HCT116 (cell line): ENCODE results near the gene FSIP1. TPM values are rescaled to one million over a fixed set of nuclear protein-coding genes. Genes with fewer than 3 reads are reported as not detected.

Experiments used
- ATAC-seq: fragments of 200-7000 bp; cut with Tn5 transposase; 2 replicates; pipeline ENCODE4 v1.9.1; 2020; ENCODE audit warnings: mild to moderate bottlenecking, moderate library complexity
- BruUV-seq: library from RNA; stranded (reverse); fragments of 400-500 nt; replicated peaks from 2 replicates; lab custom pipeline; 2021; lab: Mats Ljungman, UMichigan
- CTCF ChIA-PET: fragments of 300-600 bp; sonication (Branson Sonifier 250); formaldehyde crosslinking; loops from one replicate; lab custom pipeline; 2021; ENCODE audit warnings: antibody characterized with exemption; lab: Charles Lee
- POLR2A ChIA-PET: fragments of 300-600, 350-600 bp; sonication (Branson Sonifier 250); formaldehyde crosslinking; loops from one replicate; lab custom pipeline; 2021; ENCODE audit warnings: antibody characterized with exemption; lab: Charles Lee
- RAD21 ChIA-PET, 2 experiments: fragments of 300-600 bp; sonication (Branson Sonifier 250); formaldehyde crosslinking; loops; one replicate each; lab custom pipeline; 2023; ENCODE audit warnings: low total read pairs in 2 of 2; ENCODE audit not compliant: uncharacterized antibody in 2 of 2, unreplicated experiment in 2 of 2, low non-redundant PET in 1 of 2; lab: Charles Lee
- DNase-seq: peaks from one replicate; pipeline ENCODE4 v3.0.0-alpha.2; 2010; ENCODE audit warnings: low read depth, low spot score
- H2AFZ ChIP-seq: fragments of 200-600 bp; shearing (Covaris generic), sonication (generic); 2 replicates; pipeline ENCODE4 v1.6.1; 2017; ENCODE audit warnings: low read depth, mixed run types, mixed read lengths, antibody characterized with exemption, low read length; ENCODE audit not compliant: poor library complexity, severe bottlenecking
- H3K27ac ChIP-seq: 2 replicates; pipeline ENCODE4 v1.5.1; 2012; ENCODE audit warnings: low read depth, low read length
- H3K27me3 ChIP-seq: fragments of 200-600 bp; sonication (generic); 2 replicates; pipeline ENCODE4 v1.6.1; 2016; ENCODE audit warnings: mixed run types, low read length, mixed read lengths; ENCODE audit not compliant: insufficient read depth
- H3K36me3 ChIP-seq, 2 experiments: fragments of 200-500 bp in 1 of 2; fragments of 200-600 bp in 1 of 2; sonication (Bioruptor generic) in 1 of 2; sonication (generic) in 1 of 2; 2 replicates each; pipeline versions ENCODE4 v1.5.1 to v1.6.1; 2014 to 2016; ENCODE audit warnings: low read length in 2 of 2, inconsistent platforms in 1 of 2, mixed read lengths in 1 of 2, mixed run types in 1 of 2; ENCODE audit not compliant: insufficient read depth in 2 of 2, control insufficient read depth in 1 of 2
- H3K4me1 ChIP-seq, 2 experiments: fragments of 200-600 bp in 1 of 2; sonication (generic) in 1 of 2; 2 replicates each; pipeline versions ENCODE4 v1.5.1 to v1.6.1; 2012 to 2017; ENCODE audit warnings: low read length in 2 of 2, inconsistent platforms in 1 of 2, mild to moderate bottlenecking in 1 of 2, mixed read lengths in 1 of 2, mixed run types in 1 of 2, moderate library complexity in 1 of 2; ENCODE audit not compliant: insufficient read depth in 2 of 2, control insufficient read depth in 1 of 2
- H3K4me2 ChIP-seq: fragments of 200-600 bp; sonication (generic); 2 replicates; pipeline ENCODE4 v1.6.1; 2017; ENCODE audit warnings: mixed run types, low read length, mixed read lengths
- H3K4me3 ChIP-seq, 2 experiments: fragments of 200-600 bp in 1 of 2; sonication (generic) in 1 of 2; replicated peaks in 1 of 2; 2 replicates each; pipeline ENCODE4 v1.5.1; 2011 to 2016; ENCODE audit warnings: low read length in 2 of 2, control low read depth in 1 of 2, low read depth in 1 of 2, mild to moderate bottlenecking in 1 of 2, mixed read lengths in 1 of 2, mixed run types in 1 of 2
- H3K79me2 ChIP-seq: fragments of 200-600 bp; sonication (generic); 2 replicates; pipeline ENCODE4 v1.6.1; 2017; ENCODE audit warnings: mild to moderate bottlenecking, mixed run types, low read length, moderate library complexity, mixed read lengths; ENCODE audit not compliant: insufficient read depth
- H3K9ac ChIP-seq: fragments of 200-600 bp; sonication (generic); 2 replicates; pipeline ENCODE4 v1.6.1; 2016; ENCODE audit warnings: low read length, mixed read lengths
- H3K9me2 ChIP-seq: fragments of 200-600 bp; sonication (generic), shearing (Covaris generic); 2 replicates; pipeline ENCODE4 v1.6.1; 2017; ENCODE audit warnings: mixed run types, mild to moderate bottlenecking, moderate library complexity; ENCODE audit not compliant: insufficient read depth
- H3K9me3 ChIP-seq, 2 experiments: fragments of 200-500 bp in 1 of 2; fragments of 200-600 bp in 1 of 2; sonication (Bioruptor generic) in 1 of 2; sonication (generic) in 1 of 2; 2 replicates each; pipeline ENCODE4 v1.6.1; 2014 to 2017; ENCODE audit warnings: low read length in 2 of 2, mixed read lengths in 2 of 2, inconsistent platforms in 1 of 2, low read depth in 1 of 2, mild to moderate bottlenecking in 1 of 2, mixed run types in 1 of 2, moderate library complexity in 1 of 2; ENCODE audit not compliant: control insufficient read depth in 1 of 2, insufficient read depth in 1 of 2
- H4K20me1 ChIP-seq: fragments of 200-600 bp; sonication (generic), shearing (Covaris generic); 2 replicates; pipeline ENCODE4 v1.6.1; 2017; ENCODE audit warnings: mixed run types, mild to moderate bottlenecking, moderate library complexity; ENCODE audit not compliant: insufficient read depth
- EGR1 ChIP-seq: IDR thresholded peaks from 2 replicates; pipeline ENCODE4 v1.6.1; 2012; ENCODE audit warnings: low read depth
- ELF1 ChIP-seq: IDR thresholded peaks from 2 replicates; pipeline ENCODE4 v1.6.1; 2012; ENCODE audit warnings: low read depth, borderline replicate concordance
- EZH2phosphoT487 ChIP-seq: fragments of 200-600 bp; IDR thresholded peaks from 2 replicates; pipeline ENCODE4 v1.6.1; 2018; ENCODE audit warnings: antibody characterized with exemption, borderline replicate concordance
- JUND ChIP-seq: IDR thresholded peaks from 2 replicates; pipeline ENCODE4 v1.6.1; 2012
- TCF7L2 ChIP-seq: IDR thresholded peaks from 2 replicates; pipeline ENCODE4 v1.7.0; 2011; ENCODE audit warnings: borderline replicate concordance, inconsistent platforms; ENCODE audit not compliant: insufficient read depth, insufficient read length; ENCODE audit errors: extremely low read depth
- YY1 ChIP-seq: IDR thresholded peaks from 2 replicates; pipeline ENCODE4 v1.6.1; 2011; ENCODE audit warnings: low read length, low read depth, moderate library complexity, mild to moderate bottlenecking; ENCODE audit not compliant: insufficient replicate concordance; ENCODE audit errors: extremely low read depth
- ZNF274 ChIP-seq: fragments of 200-500 bp; sonication (Bioruptor generic); IDR thresholded peaks from 2 replicates; pipeline ENCODE4 v1.6.1; 2014; ENCODE audit warnings: mild to moderate bottlenecking, low read depth, low read length, inconsistent platforms
- intact Hi-C: fragments of 100-400 bp; cut with micrococcal nuclease; formaldehyde crosslinking; loops from 2 replicates; pipeline ENCODE4 v1.10.0; 2022
- total RNA-seq: library from RNA; stranded (reverse); gene quantifications from one replicate; pipeline ENCODE4 v1.2.1, GENCODE V29; 2021; ENCODE audit not compliant: unreplicated experiment
- TF ChIP-seq, protein P1 (sequence below): IDR thresholded peaks from 2 replicates; pipeline ENCODE4 v1.6.1; 2011; ENCODE audit warnings: mild to moderate bottlenecking, low read length, moderate library complexity; ENCODE audit not compliant: insufficient replicate concordance; ENCODE audit errors: extremely low read depth
- TF ChIP-seq, protein P2 (sequence below): IDR thresholded peaks from 2 replicates; pipeline ENCODE4 v1.6.1; 2012; ENCODE audit warnings: low read depth

Gene FSIP1
- total RNA-seq, 1 experiment from 2014 or later: 0.42 TPM

- TF ChIP-seq, protein P1, sequence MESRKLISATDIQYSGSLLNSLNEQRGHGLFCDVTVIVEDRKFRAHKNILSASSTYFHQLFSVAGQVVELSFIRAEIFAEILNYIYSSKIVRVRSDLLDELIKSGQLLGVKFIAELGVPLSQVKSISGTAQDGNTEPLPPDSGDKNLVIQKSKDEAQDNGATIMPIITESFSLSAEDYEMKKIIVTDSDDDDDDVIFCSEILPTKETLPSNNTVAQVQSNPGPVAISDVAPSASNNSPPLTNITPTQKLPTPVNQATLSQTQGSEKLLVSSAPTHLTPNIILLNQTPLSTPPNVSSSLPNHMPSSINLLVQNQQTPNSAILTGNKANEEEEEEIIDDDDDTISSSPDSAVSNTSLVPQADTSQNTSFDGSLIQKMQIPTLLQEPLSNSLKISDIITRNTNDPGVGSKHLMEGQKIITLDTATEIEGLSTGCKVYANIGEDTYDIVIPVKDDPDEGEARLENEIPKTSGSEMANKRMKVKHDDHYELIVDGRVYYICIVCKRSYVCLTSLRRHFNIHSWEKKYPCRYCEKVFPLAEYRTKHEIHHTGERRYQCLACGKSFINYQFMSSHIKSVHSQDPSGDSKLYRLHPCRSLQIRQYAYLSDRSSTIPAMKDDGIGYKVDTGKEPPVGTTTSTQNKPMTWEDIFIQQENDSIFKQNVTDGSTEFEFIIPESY: no peak
- TF ChIP-seq JUND: no peak
- TF ChIP-seq, protein P2, sequence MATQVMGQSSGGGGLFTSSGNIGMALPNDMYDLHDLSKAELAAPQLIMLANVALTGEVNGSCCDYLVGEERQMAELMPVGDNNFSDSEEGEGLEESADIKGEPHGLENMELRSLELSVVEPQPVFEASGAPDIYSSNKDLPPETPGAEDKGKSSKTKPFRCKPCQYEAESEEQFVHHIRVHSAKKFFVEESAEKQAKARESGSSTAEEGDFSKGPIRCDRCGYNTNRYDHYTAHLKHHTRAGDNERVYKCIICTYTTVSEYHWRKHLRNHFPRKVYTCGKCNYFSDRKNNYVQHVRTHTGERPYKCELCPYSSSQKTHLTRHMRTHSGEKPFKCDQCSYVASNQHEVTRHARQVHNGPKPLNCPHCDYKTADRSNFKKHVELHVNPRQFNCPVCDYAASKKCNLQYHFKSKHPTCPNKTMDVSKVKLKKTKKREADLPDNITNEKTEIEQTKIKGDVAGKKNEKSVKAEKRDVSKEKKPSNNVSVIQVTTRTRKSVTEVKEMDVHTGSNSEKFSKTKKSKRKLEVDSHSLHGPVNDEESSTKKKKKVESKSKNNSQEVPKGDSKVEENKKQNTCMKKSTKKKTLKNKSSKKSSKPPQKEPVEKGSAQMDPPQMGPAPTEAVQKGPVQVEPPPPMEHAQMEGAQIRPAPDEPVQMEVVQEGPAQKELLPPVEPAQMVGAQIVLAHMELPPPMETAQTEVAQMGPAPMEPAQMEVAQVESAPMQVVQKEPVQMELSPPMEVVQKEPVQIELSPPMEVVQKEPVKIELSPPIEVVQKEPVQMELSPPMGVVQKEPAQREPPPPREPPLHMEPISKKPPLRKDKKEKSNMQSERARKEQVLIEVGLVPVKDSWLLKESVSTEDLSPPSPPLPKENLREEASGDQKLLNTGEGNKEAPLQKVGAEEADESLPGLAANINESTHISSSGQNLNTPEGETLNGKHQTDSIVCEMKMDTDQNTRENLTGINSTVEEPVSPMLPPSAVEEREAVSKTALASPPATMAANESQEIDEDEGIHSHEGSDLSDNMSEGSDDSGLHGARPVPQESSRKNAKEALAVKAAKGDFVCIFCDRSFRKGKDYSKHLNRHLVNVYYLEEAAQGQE: no peak
Measured at GRCh38 chr15:39826975-39827374, 44.3 kb upstream of the FSIP1 start (continued).

GRCh38 chr15:39823634-39824033, 41.0 kb upstream of the FSIP1 start:
- ChIA-PET RAD21 (no interaction called here), CTCF (no interaction called here), POLR2A (no interaction called here)
- no peaks in the 10 kb centered on the region for H3K36me3 ChIP-seq
- intact Hi-C loops: no loop called here
- no peaks in the 10 kb centered on the region; a peak in 1 of 4 replicates for H3K9me3 ChIP-seq
- no peak overlapping the region for H2AFZ ChIP-seq
- no peaks in the 10 kb centered on the region for H3K27me3 ChIP-seq
- no TSS peak for BruUV-seq
- no peaks in the 10 kb centered on the region for H3K4me1 ChIP-seq
- no peak for TF ChIP-seq TCF7L2
- no peak for TF ChIP-seq JUND
- no peak for TF ChIP-seq ELF1
- TF ChIP-seq EGR1: no peak
- no peak for TF ChIP-seq EZH2phosphoT487
- TF ChIP-seq ZNF274: no peak
- TF ChIP-seq YY1: no peak
- no peak for DNase-seq
- H3K79me2 ChIP-seq: no peaks in the 10 kb centered on the region
- H3K4me3 ChIP-seq: no peak overlapping the region
- H3K9me2 ChIP-seq: no peaks in the 10 kb centered on the region
- H4K20me1 ChIP-seq: no peaks in the 10 kb centered on the region
- no peak for ATAC-seq
- no peak overlapping the region for H3K9ac ChIP-seq
- H3K27ac ChIP-seq: no peak overlapping the region
- no peak overlapping the region for H3K4me2 ChIP-seq
